K562 (cell line): Measurements from ENCODE around the gene PIERCE2. TPM values are rescaled to one million over a fixed set of nuclear protein-coding genes. Genes with fewer than 3 reads are reported as not detected.

Experiments used
- ATAC-seq: fragments of 200-7000 bp; cut with Tn5 transposase; 3 replicates; pipeline ENCODE4 v1.9.1; 2020; ENCODE audit warnings: moderate library complexity
- BruUV-seq: library from RNA; stranded (reverse); fragments of 400-500 nt; replicated peaks from 2 replicates; lab custom pipeline; 2021; lab: Mats Ljungman, UMichigan
- CTCF ChIA-PET: fragments of 300-600 bp; formaldehyde crosslinking; extraction: SDS; loops from one replicate; lab custom pipeline; 2021; ENCODE audit warnings: low intra/inter-chr PET ratio; lab: Yijun Ruan, JAX
- POLR2A ChIA-PET: fragments of 300-600, 350-650 bp; sonication (Branson Sonifier 250); formaldehyde crosslinking; extraction: SDS; loops from one replicate; lab custom pipeline; 2021; ENCODE audit warnings: antibody characterized with exemption, inconsistent platforms; lab: Yijun Ruan, JAX
- DNase-seq, 4 experiments: peaks; one replicate each; pipeline versions ENCODE4 v3.0.0 to v3.0.0-alpha.2; 2011 to 2018; ENCODE audit warnings: low spot score in 3 of 4, mixed read lengths in 3 of 4; ENCODE audit errors: extremely low read depth in 1 of 4
- FAIRE-seq: peaks from 2 replicates; lab custom pipeline; 2011; peaks lifted over from hg19 to GRCh38; lab: Jason Lieb, UNC
- H2AFZ ChIP-seq: 2 replicates; pipeline ENCODE4 v1.6.0; 2011; ENCODE audit warnings: low read depth, low read length, control low read depth, inconsistent platforms
- H3K27ac ChIP-seq: fragments of 200-600 bp; 3 replicates; pipeline ENCODE4 v1.8.0; 2011; ENCODE audit warnings: low read depth, mild to moderate bottlenecking, control low read depth, inconsistent platforms, low read length, moderate library complexity, mixed read lengths; ENCODE audit errors: extremely low read depth
- H3K27me3 ChIP-seq, 2 experiments: fragments of 300-600 bp in 1 of 2; 2 replicates in 1 of 2; 3 replicates in 1 of 2; pipeline versions ENCODE4 v1.6.0 to v1.8.0; 2011; ENCODE audit warnings: inconsistent platforms in 2 of 2, low read length in 2 of 2, mild to moderate bottlenecking in 1 of 2, mixed read lengths in 1 of 2, moderate library complexity in 1 of 2; ENCODE audit not compliant: control insufficient read depth in 2 of 2, insufficient read depth in 2 of 2
- H3K36me3 ChIP-seq: fragments of 300-600 bp; 3 replicates; pipeline ENCODE4 v1.8.0; 2011; ENCODE audit warnings: mild to moderate bottlenecking, low read length, inconsistent platforms; ENCODE audit not compliant: control insufficient read depth, insufficient read depth
- H3K4me1 ChIP-seq, 2 experiments: fragments of 200-600 bp in 1 of 2; replicated peaks in 1 of 2; 2 replicates in 1 of 2; 3 replicates in 1 of 2; pipeline versions ENCODE4 v1.5.1 to v1.8.0; 2011; ENCODE audit warnings: inconsistent platforms in 2 of 2, low read length in 2 of 2, mild to moderate bottlenecking in 1 of 2, mixed read lengths in 1 of 2, moderate library complexity in 1 of 2; ENCODE audit not compliant: control insufficient read depth in 2 of 2, insufficient read depth in 2 of 2
- H3K4me2 ChIP-seq: 2 replicates; pipeline ENCODE4 v1.6.1; 2011; ENCODE audit warnings: low read length, control low read depth, inconsistent platforms, mixed read lengths; ENCODE audit not compliant: insufficient read depth
- H3K4me3 ChIP-seq: fragments of 200-600 bp; sonication (generic), shearing (Covaris generic); 2 replicates; pipeline ENCODE4 v1.5.1; 2016; ENCODE audit warnings: control low read depth, inconsistent platforms
- H3K79me2 ChIP-seq: fragments of 200-600 bp; 3 replicates; pipeline ENCODE4 v1.8.0; 2011; ENCODE audit warnings: low read length, inconsistent platforms; ENCODE audit not compliant: control insufficient read depth, insufficient read depth
- H3K9ac ChIP-seq, 2 experiments: 2 replicates each; pipeline versions ENCODE4 v1.6.0 to v1.6.1; 2011; ENCODE audit warnings: low read depth in 2 of 2, low read length in 2 of 2, control low read depth in 1 of 2, inconsistent platforms in 1 of 2, mild to moderate bottlenecking in 1 of 2, mixed read lengths in 1 of 2; ENCODE audit not compliant: insufficient read depth in 1 of 2
- H3K9me1 ChIP-seq: one replicate; pipeline ENCODE4 v1.6.0; 2011; ENCODE audit warnings: inconsistent platforms, mild to moderate bottlenecking, low read length, moderate library complexity; ENCODE audit not compliant: control insufficient read depth, insufficient read depth
- H3K9me3 ChIP-seq: replicated peaks from 2 replicates; pipeline ENCODE4 v1.5.1; 2011; ENCODE audit warnings: low read depth, low read length, inconsistent platforms; ENCODE audit not compliant: control insufficient read depth, insufficient read depth
- H4K20me1 ChIP-seq: replicated peaks from 2 replicates; pipeline ENCODE4 v1.6.1; 2011; ENCODE audit warnings: low read length, inconsistent platforms, mixed read lengths; ENCODE audit not compliant: control insufficient read depth, insufficient read depth
- BACH1 ChIP-seq: fragments of 200-800 bp; sonication (Bioruptor generic); IDR thresholded peaks from 2 replicates; pipeline ENCODE4 v1.6.1; 2016; ENCODE audit warnings: missing genetic modification characterization, missing compliant biosample characterization
- KLF1 ChIP-seq: fragments of 450-650 bp; IDR thresholded peaks from 2 replicates; pipeline ENCODE4 v1.6.1; 2016; ENCODE audit warnings: missing genetic modification characterization, missing compliant biosample characterization
- KLF6 ChIP-seq: fragments of 250-450 bp; sonication (Bioruptor Pico); IDR thresholded peaks from 2 replicates; pipeline ENCODE4 v1.4.0; 2020; ENCODE audit warnings: mild to moderate bottlenecking, moderate library complexity, borderline replicate concordance
- MCM5 ChIP-seq: fragments of 450-650 bp; IDR thresholded peaks from 2 replicates; pipeline ENCODE4 v1.6.1; 2016; ENCODE audit warnings: low read depth
- PTRF ChIP-seq: fragments of 450-650 bp; IDR thresholded peaks from 2 replicates; pipeline ENCODE4 v1.6.1; 2016; ENCODE audit warnings: mild to moderate bottlenecking, missing genetic modification characterization, missing compliant biosample characterization
- RAD21 ChIP-seq, 2 experiments: fragments of 250-450 bp in 1 of 2; fragments of 450-650 bp in 1 of 2; sonication (Bioruptor Pico) in 1 of 2; formaldehyde crosslinking in 1 of 2; IDR thresholded peaks in 1 of 2; conservative IDR thresholded peaks in 1 of 2; 2 replicates each; pipeline versions ENCODE4 v1.4.0 to v1.8.0; 2020 to 2022; ENCODE audit warnings: mild to moderate bottlenecking in 2 of 2, moderate library complexity in 1 of 2
- RBM25 ChIP-seq: fragments of 200-400 bp; formaldehyde crosslinking; IDR thresholded peaks from 2 replicates; pipeline ENCODE4 v1.6.1; 2018; ENCODE audit warnings: low read length, low read depth, moderate library complexity; ENCODE audit not compliant: severe bottlenecking
- SUPT5H ChIP-seq: fragments of 450-650 bp; IDR thresholded peaks from 2 replicates; pipeline ENCODE4 v1.6.1; 2016
- TCFL5 ChIP-seq: fragments of 250-450 bp; sonication (Bioruptor Pico); conservative IDR thresholded peaks from 2 replicates; pipeline ENCODE4 v1.6.1; 2021; ENCODE audit warnings: mild to moderate bottlenecking, moderate library complexity, matching md5 sums
- TFAM ChIP-seq: fragments of 250-450 bp; sonication (Bioruptor Pico); conservative IDR thresholded peaks from 2 replicates; pipeline ENCODE4 v1.5.0; 2021; ENCODE audit warnings: mild to moderate bottlenecking, moderate library complexity
- ZBTB17 ChIP-seq: fragments of 450-650 bp; formaldehyde crosslinking; IDR thresholded peaks from 2 replicates; pipeline ENCODE4 v1.4.0; 2020; ENCODE audit warnings: mild to moderate bottlenecking
- ZNF408 ChIP-seq: fragments of 250-450 bp; sonication (Bioruptor Pico); IDR thresholded peaks from 2 replicates; pipeline ENCODE4 v1.4.0; 2020; ENCODE audit warnings: low read depth, mild to moderate bottlenecking, moderate library complexity
- ZNF717 ChIP-seq: fragments of 250-450 bp; sonication (Bioruptor Pico); IDR thresholded peaks from 2 replicates; pipeline ENCODE4 v1.5.0; 2021
- WGBS: fragments of 100-300 bp; shearing (Covaris generic); methylation state at CpG from one replicate; pipeline ENCODE4 v1.1.6; 2016; ENCODE audit warnings: low coverage, mixed read lengths; ENCODE audit not compliant: insufficient coverage; ENCODE audit errors: missing lambda C conversion rate; 5-methylcytosine and 5-hydroxymethylcytosine counted together
- in situ Hi-C: fragments of 300-500 bp; cut with MboI; formaldehyde crosslinking; loops from 4 replicates; pipeline ENCODE4 v1.15.0; 2018; ENCODE audit warnings: inconsistent platforms, mixed read lengths
- intact Hi-C: fragments of 100-400 bp; cut with micrococcal nuclease; formaldehyde crosslinking; loops from 2 replicates; pipeline ENCODE4 v1.14.2; 2022
- polyA plus RNA-seq, 8 experiments: library from polyadenylated mRNA; depleted of rRNA in 4 of 8; stranded (reverse) in 5 of 8; unstranded in 3 of 8; fragments of >200 nt; fragmentation: Nextera tagmentation in 2 of 8; fragmentation: Illumina TruSeq in 1 of 8; extraction: Ambion mirVana in 2 of 8; extraction: Trizol in 1 of 8; gene quantifications; 2 replicates each; pipeline versions ENCODE4 v1.2.1 to v1.2.3, GENCODE V29; 2011 to 2014; ENCODE audit warnings: inconsistent platforms in 1 of 8, missing spikeins in 1 of 8
- total RNA-seq, 7 experiments: library from RNA; depleted of rRNA in 6 of 7; stranded (reverse); fragments of >200 nt in 6 of 7; fragmentation: Illumina TruSeq in 2 of 7; extraction: Trizol in 2 of 7; gene quantifications; 2 replicates each; pipeline versions ENCODE4 v1.2.1 to v1.2.3, GENCODE V29; 2011 to 2021; ENCODE audit warnings: low replicate concordance in 1 of 7
- TF ChIP-seq, protein P1 (sequence below): fragments of 450-650 bp; formaldehyde crosslinking; IDR thresholded peaks from 2 replicates; pipeline ENCODE4 v1.4.0; 2020; ENCODE audit warnings: mild to moderate bottlenecking, moderate library complexity

Gene PIERCE2
- total and polyA plus RNA-seq, 9 of the 15 experiments (the other 6 are each of a cell fraction or from before 2014, with no cell fraction given), result 2.9 to 4.8 (median 4.0) TPM

DNA sequence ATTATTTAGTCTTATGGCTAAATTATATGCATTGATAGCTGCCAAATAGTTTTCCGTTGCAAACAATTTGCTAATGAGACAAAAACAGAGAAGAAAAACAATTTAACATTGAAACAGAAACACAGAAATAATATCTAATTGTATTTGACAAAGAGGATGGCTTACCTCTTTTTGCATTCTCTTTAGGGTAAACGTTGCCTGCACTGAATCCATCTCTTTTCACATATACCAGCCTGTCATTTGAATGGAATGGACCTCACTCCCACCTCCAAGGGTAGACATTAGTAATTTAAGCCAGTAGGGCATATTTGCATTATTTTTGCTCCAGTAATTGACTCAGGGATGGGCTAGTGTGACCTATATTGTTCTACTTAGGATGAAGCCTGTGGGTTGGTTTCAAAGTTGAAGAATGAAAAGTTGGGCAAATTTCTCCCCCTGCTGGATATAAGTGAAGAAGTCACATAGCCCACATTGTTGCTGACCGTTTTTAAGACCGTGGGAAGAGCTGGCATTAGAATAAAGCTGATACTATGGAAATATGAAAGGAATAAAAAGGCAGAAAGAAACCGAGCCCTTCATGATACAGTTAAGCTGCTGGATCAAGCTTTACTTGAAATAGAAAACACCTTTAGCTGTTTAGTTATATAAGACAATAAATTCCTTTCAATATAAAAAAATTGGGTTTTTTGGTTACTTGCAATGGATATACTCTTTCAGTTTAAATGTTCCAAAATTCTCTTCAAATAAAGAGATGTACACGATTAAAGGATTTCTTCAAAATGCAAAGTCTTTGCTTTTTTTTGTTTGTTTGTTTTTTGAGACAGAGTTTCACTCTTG, 26.9 kb downstream of the PIERCE2 start:
- POLR2A ChIA-PET, result no interaction called here
- DNase-seq, result peak; percentile 33 to 76 (median 48)
- H3K9ac ChIP-seq, result no peak overlapping the region
- no TSS peak for BruUV-seq
- H3K4me3 ChIP-seq, result no peak overlapping the region
- no peaks in the 10 kb centered on the region for H3K9me1 ChIP-seq
- no peaks in the 10 kb centered on the region for H3K9me3 ChIP-seq
- FAIRE-seq, result peak; percentile 93
- no peaks in the 10 kb centered on the region for H3K27me3 ChIP-seq
- intact Hi-C loops (loop anchor here (1.0 to 5.0 kb wide), 7 partner anchors 27 to 328 kb away; partner anchors contain the start of genes CCPG1, PIERCE2, PIGB and PIGBOS1), in situ Hi-C loops (loop anchor here (5.0 kb wide), 1 partner anchor 218 kb away; no protein-coding TSS in a partner anchor)
- no peaks in the 10 kb centered on the region for H3K79me2 ChIP-seq
- no peak overlapping the region; the same call in 1 of the 2 replicates for H2AFZ ChIP-seq
- no peak overlapping the region for H3K4me2 ChIP-seq
- no peaks in the 10 kb centered on the region for H3K36me3 ChIP-seq
- no peaks in the 10 kb centered on the region; a peak in 1 of 5 replicates for H3K4me1 ChIP-seq
- H3K27ac ChIP-seq, result no peak overlapping the region
- H4K20me1 ChIP-seq, result no peaks in the 10 kb centered on the region
- ATAC-seq, result peak; percentile 96
- 8% methylated on average over 6 of the region's 6 CpGs for WGBS
- CTCF ChIA-PET, result interaction anchor here (2.2 kb wide), 1 partner anchor 218 kb away, joined by 13 read pairs; no protein-coding TSS in a partner anchor
- TF ChIP-seq PTRF (tag) (no peak), BACH1 (tag) (no peak), SUPT5H (no peak), MCM5 (no peak), ZNF717 (CRISPR knock-in tag) (no peak), ZBTB17 (CRISPR knock-in tag) (no peak), RAD21 (CRISPR knock-in tag; conservative IDR thresholded peaks at IDR 0.05 in 1 of 2, IDR thresholded peaks at IDR 0.05 in 1 of 2) (peak; percentile 75 to 85), KLF6 (no peak), RBM25 (no peak), ZNF408 (CRISPR knock-in tag) (no peak), KLF1 (no peak), TFAM (CRISPR knock-in tag) (no peak), TCFL5 (no peak)
- TF ChIP-seq, protein P1, sequence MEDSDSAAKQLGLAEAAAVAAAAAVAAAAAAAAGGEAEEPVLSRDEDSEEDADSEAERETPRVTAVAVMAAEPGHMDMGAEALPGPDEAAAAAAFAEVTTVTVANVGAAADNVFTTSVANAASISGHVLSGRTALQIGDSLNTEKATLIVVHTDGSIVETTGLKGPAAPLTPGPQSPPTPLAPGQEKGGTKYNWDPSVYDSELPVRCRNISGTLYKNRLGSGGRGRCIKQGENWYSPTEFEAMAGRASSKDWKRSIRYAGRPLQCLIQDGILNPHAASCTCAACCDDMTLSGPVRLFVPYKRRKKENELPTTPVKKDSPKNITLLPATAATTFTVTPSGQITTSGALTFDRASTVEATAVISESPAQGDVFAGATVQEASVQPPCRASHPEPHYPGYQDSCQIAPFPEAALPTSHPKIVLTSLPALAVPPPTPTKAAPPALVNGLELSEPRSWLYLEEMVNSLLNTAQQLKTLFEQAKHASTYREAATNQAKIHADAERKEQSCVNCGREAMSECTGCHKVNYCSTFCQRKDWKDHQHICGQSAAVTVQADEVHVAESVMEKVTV (CRISPR knock-in tag), result 0 out of 2 replicates have a peak, but pooled peaks have one; percentile 39
